HG02943 (cell line): Measurements from ENCODE around the gene STRBP.
"Not testable (repeated sequence)": the region's sequence is repeated elsewhere in the genome, so short reads cannot be mapped to it uniquely, and the experiment has no call there.

Experiments used
- ATAC-seq: cut with Tn5 transposase; IDR thresholded peaks from one replicate; pipeline ENCODE4 v1.9.1; 2021; ENCODE audit warnings: mild to moderate bottlenecking, low read depth, moderate library complexity; ENCODE audit not compliant: unreplicated experiment

Gene STRBP

DNA sequence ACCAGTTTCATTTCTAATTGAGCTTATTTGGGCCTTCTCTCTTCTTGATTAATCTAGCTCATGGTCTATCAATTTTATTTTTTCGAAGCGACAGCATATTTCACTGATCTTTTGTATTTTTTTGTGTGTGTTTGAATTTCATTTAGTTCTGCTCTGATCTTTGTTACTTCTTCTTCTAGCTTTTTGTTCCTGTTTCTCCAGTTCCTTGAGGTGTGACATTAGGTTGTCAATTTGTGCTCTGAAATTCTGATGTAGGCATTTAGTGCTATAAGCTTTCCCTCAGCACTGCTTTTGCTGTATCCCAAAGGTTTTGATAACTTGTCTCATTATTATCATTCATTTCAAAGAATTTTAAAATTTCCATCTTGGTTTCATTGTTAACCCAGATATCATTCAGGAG, 67.3 kb downstream of the STRBP start:
- no peak for ATAC-seq

DNA sequence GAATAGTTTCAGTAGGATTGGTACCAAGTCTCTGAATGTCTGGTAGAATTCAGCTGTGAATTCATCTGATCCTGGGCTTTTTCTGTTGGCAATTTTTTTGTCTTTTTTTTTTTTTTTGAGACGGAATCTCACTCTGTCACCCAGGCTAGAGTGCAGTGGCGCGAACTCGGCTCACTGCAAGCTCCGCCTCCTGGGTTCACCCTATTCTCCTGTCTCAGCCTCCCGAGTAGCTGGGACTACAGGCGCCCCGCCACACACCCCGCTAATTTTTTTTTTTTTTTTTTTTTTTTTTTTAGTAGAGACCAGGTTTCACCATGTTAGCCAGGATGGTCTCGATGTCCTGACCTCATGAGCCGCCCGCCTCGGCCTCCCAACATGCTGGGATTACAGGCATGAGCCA, 67.9 kb downstream of the STRBP start:
- not testable (repeated sequence) for ATAC-seq

DNA sequence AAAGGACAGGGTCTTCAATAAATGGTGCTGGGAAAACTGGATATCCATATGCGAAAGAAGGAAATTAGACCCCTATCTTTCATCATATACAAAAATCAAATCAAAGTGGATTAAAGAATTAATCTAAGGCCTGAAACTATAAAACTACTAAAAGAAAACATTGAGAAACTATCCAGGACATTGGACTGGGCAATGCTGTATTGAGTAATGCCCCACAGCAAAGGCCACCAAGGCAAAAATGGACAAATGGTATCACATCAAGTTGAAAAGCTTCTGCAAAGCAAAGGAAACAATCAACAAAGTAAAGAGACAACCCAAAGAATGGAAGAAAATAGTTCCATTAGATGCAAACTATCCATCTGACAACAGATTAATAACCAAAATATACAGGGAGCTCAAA, 72.3 kb downstream of the STRBP start:
- no peak for ATAC-seq

DNA sequence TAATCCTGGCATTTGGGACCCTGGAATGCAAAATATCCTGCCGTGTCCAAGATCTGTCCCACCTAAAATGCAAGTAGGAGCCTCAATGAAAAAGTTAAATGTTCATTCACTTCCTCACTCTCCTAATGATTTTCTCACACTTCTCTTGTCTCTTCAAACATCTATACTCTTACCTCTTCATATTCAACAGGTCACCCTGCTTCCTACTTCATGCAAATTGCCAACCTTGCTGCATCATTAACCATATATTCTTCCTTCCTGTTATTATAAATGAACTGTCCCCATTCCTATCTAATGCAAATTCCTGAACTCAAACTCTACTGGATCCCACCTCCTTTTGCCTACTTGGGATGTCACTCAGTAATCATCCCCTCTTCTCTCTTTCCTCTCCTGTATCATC, 74.4 kb downstream of the STRBP start:
- ATAC-seq: no peak

DNA sequence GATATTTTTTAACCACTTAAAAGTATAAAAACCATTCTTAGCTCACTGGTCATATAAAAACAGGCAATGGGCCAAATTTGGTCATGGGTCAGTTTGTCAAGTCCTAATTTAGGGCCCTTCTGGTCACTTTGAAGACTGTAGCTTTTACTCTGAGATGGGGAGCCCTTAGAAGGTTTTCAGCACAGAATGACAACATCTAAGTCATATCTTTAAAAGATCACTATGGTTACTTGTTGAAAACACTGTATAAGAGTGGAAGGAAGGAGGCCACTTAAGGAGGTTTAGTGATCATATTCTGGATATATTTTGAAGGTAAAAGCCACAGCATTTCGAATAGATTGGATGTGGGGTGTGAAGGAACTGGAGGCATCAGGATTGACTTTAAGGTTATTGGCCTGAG, 76.7 kb downstream of the STRBP start:
- ATAC-seq: no peak

DNA sequence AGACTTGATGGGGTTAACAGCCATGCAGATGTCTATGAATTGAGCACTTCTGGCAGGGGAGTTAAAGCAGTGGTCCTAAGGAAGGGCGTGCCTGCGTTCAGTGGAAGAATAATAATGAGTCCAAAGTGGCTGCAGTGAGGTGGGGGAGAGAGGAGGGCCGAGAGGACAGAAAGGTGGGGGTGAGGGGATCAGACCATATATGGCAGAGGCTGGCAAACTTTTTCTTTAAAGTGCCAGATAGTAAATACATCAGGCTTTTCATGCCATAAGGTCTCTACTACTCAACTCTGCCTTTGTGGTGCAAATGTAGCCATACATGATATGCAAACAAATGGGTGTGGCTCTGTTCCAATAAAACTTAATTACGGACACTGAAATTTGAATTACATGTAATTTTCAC, 77.1 kb downstream of the STRBP start:
- no peak for ATAC-seq

DNA sequence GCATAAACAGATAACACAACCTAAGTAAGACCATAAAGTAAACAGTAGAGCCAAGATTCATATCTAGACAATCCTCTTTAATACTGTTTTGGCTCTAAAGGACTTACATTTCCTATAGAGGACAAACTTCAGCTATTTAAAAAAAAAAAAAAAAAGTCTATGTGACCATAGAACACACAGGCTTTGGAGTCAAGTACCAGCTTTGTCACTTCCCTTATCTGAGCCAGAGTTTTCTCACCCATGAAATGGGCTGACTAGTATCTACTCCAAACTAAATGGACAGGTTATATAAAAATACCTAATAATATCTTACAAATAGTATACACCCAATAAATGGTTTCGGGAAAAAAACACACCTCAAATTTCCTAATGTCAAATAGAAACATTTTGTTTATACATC, 81.3 kb downstream of the STRBP start:
- ATAC-seq: no peak

DNA sequence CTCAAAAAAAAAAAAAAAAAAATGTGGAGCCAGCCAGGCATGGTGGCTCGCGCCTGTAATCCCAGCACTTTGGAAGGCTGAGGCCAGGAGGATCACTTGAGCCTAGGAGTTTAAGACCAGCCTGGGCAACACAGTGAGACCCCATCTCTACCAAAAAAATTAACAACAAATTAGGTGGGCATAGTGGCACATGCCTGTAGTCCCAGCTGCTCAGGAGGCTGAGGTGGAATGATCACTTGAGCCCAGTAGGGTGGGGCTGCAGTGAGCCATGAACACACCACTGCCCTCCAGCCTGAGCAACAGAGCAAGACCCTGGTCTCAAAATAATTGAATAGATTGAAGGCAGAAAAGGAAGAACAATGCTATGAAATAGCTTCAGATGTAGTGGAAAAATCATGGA, 82.4 kb downstream of the STRBP start:
- ATAC-seq: not testable (repeated sequence)

DNA sequence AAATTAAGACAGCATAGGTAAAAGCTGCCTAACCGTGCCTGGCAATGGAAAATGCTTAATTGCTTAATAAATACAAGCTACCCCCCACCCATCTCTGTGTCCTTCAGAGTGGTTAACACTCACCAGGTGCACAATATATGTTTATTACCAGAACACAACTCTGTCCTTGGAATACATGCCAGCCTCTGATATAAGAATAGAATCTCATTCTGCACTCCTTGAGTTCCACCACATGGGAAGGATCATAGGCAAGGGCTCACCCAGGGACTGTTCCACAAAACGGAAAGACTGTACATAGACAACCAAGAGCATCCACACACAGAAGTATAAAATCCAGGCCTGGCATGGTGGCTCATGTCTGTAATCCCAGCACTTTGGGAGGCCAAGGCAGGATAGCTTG, 91.4 kb downstream of the STRBP start:
- ATAC-seq: no peak

DNA sequence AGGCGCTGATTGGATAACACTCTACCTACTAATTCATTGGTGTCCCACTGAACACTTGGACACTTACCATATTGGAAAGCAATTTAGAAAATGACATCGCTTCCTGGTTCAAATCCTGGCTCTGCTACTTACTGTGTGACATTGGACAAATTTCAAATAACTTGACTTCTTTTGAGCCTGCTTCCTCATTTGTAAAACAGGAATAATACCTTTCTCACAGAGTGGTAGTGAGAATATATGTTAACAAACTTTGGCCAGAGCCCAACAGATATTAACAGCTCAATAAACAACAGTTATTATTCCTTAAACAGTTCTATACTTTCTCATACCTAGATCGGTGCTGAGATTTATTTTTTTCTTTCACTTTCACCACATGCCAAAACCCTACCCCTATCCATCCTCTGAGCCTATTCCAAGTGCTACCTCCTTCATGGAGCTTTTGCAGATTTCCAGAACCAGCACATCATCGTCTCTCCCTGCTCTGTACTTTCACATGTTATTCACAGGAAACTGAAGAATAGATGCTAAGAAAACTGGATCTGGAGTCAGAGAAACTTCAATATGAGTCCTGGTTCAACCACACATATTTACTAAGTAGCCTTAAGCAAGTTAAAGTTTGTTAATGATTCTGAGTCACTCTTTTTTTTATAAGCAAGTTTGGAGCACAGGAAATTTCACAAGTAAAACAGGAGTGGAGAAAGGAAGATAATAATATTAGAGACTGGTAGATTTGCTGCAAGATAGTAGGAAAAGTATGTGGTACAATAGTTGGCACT, 92.3 kb downstream of the STRBP start:
- ATAC-seq: no peak

DNA sequence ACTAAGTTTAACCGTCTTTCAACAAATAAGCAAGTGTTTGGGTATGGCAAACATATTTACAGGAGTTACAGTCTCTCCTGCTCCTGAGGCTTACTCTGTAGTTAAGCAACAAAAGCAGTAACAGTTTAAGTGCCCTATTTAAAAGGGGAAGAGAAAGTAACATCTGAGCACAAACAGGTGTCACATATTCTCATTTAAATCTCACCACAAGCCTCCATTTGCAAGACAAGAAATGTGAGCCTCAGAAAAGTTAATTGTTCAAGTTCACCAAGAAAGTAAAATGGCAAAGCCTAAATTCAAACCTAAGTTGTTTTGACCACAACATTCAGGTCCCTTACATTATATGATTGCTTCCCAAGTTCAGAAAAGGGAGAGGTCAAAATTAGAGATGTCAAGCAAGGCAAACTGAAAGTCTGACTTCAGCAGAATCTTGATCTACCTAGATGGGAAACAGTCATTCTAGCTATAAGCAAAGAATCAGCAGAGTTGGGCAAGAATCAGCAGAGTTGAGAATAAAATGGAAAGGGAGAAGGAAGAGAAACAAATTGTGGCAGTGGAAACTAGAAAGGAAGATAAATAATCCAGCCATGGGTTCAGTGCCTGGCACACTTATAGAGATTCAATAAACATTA, 93.4 kb downstream of the STRBP start:
- peak; percentile 82 for ATAC-seq

DNA sequence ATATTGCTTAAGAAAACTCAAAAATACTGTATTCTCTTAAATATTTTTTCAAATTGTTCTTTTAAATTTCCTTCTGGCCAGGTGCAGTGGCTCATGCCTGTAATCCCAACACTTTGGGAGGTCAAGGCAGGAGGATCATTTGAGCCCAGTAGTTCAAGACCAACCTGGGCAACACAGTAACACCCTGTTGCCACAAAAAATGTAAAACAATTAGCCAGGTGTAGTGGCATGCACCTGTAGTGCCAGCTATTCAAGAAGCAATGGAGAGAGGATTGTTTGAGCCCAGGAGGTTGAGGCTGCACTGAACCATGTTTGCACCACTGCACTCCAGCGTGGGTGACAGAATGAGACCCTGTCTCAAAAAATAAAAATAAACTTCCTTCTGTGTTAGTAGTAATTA, 94.3 kb downstream of the STRBP start:
- ATAC-seq: no peak

DNA sequence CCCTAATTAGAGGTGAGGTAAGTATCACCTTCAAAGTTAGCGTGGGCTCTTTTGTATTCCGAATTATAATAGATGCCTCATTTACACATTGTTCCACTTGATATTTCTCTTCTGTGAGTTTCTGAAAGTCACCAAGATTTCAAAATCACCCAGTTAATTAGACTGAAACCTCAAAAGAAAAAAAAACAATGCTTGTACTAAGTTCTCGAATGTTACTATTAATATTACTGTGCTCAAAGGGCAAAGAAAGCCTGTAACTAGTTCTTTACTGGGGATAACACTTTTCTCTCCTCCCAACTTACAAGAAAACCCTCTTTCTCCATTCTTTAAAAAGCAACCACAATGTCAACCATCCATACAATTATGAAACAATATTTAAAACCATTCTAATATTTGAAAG, 98.5 kb downstream of the STRBP start:
- no peak for ATAC-seq

DNA sequence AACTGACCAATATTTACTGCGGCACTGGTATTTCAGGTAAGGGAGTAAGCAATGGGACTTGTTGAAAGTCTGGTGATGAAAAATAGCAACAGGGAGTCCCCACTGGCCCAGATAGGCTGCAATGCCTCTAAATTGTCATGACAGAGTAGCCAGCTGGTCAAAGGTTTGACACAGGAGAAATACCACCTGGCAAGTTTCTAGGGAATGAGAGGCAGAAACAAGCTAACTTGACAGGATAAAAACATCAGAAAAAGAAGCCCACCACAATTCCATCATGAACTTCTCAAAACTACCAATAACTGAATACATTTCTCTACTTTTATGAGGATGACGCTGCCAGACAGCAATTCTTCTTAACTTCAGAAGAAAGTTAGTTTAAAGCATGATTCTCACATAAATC, 99.8 kb downstream of the STRBP start:
- ATAC-seq: no peak

DNA sequence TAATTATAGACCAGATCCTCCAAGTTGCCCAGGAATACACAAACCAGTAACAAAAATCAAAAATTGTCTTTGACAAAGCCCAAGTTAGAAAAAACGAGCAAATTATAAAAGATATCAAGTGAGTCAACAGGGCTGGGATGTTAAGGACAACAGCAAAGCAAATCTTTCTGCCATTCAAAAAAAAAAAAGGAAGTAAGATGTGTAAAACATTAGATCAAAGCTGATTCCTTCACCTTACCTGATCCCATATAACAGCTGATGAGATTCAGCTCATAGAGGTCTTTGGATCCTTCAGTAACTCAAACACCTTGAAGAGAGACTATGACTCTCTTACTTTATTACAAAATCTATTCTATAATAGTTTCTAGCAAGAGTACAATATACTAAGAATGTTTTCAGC, 100.9 kb downstream of the STRBP start:
- no peak for ATAC-seq

DNA sequence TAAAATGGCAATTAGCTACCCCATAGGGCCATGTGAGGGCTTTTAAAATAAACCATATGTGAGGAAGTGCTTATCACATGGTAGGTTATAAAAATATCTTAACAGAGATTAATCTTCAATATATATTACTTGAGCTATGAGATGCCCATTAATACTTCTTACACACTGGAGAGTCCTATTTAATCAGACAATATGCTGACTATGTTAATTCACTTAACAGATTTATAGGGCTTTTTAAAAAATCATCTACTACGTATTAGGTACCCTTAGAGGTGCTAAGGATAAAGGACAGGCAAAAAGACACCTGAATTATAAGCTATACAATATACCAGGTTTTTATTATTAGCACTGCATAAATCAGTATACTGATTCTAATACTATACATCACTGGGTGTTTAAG, 102.6 kb downstream of the STRBP start:
- no peak for ATAC-seq

DNA sequence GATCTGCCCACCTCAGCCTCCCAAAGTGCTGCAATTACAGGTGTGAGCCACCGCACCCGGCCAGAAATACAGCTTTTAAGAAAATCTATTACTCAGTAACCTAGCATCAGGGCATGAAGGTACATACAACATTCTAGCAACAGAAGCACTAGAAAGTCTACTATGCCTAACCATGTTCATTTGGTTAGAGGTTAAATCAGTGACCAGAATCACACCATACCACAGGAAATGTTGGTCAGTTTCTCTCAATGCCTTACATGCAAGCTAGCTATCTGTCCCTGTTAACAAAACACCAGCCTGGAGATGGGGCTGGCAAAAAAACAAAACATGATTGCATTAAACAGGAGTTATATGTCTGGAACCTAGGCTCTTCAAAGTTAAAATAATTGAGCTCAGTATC, 104.1 kb downstream of the STRBP start:
- ATAC-seq: no peak

DNA sequence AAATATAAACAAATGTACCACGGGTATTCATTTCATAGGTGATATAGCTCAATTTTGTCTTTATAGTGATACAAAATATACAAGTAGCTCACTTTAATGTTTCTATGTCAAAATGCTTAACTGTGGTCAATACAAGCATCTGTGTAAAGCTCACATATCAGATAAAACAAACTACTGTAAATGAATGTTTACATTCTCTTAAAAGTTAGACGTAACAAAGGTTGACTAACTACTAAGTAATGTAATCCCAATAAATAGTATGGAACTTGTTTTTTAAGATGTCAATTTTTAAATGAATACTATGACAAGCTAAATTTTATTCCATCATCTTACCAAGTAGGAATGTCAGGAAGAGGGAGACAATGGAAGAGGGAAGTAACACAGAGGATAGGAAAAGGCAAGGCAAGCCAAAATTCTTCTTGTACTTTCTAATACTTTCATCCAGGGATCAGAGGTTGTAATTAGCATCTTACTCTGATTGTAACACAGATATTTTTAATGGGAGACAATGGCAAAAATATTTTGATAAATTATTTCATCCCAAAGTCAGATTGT, 105.5 kb downstream of the STRBP start:
- no peak for ATAC-seq

DNA sequence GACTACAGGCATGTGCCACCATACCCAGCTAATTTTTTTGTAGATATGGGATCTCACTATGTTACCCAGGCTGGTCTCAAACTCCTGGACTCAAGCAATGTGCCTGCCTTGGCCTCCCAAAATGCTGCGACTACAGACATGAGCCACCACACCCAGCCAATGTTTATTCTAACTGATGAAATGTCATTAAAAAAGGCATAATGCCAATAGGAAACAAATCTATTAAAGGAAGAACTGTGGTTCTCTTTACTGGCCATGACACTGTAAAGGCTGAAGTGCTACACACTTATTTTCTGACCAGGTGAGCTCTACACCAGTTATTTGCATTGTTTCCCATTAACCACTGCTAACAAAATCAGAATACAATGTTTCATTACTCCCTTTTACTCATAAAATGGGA, 106.0 kb downstream of the STRBP start:
- no peak for ATAC-seq

DNA sequence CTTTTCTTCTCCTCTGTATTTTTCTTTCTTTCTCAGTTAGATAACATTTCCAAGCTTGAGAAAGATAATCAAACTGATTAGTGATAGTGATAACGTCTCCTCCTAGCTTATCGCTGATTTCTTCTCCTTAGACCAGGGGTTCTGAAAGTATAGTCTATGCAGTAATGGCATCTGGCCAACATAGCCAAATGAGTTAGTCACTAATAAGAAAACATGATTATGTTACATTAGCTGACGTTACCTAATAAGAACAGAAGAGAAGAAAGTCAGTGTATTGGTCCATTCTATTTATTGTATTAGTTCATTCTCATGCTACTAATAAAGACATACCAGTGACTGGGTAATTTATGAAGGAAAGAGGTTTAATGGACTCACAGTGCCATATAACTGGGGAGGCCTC, 111.2 kb downstream of the STRBP start:
- ATAC-seq: no peak

DNA sequence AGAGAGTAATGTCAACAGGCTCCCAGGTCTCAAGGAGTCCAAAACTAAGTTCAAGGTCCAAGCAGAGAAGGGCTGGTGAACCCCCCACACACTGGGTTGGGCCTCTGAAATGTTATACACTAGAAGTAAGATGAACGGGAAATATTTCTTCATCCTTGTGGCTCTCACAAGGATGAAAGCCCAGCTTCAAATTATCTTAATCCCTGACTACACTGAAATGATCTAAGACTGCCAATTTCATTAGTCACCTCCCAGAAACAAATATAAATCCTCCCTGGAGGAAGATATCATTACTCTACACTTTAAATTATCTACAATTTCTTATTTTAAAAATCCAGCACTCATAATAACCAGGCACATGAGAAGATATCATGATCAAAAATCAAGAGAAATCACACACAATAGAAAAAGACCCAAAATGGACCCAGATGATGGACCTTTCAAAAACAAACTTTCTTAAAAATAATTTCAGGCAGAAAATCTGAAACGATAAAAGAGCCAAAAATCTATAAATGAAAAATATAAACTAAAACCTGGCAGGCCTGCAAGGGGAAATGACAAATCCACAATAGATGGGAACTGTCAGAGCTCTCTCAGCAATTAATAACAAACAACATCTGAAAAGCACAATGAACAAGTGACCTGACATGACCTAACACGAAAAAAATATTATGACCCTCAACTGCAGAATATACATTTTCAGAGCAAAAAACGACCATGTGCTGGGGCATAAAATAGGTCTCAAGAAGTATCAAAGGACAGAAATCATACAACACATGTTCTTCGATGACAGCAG, 117.5 kb downstream of the STRBP start:
- ATAC-seq: no peak
